GM21447 (cell line): Measurements from ENCODE around the gene SPG7.
"Not testable (repeated sequence)": the region's sequence is repeated elsewhere in the genome, so short reads cannot be mapped to it uniquely, and the experiment has no call there.

Experiments used
- ATAC-seq: cut with Tn5 transposase; IDR thresholded peaks from one replicate; pipeline ENCODE4 v1.9.1; 2021; ENCODE audit not compliant: unreplicated experiment

SPG7 gene

GRCh38 chr16:89507834-89508590 is at the start of gene SPG7:
Gene SPG7 (plus strand): TSS chr16:89508403. CDS start chr16:89508418, 15 bp downstream.
- peak; percentile 63 for ATAC-seq

- no peak for ATAC-seq
These were observed 49.7 kb upstream of the SPG7 start for GRCh38 chr16:89458551-89458950.

- no peak for ATAC-seq
These were observed 49.2 kb upstream of the SPG7 start for GRCh38 chr16:89458967-89459366.

GRCh38 chr16:89460556-89460955 is 47.6 kb upstream of the SPG7 start:
- no peak for ATAC-seq

GRCh38 chr16:89461890-89462289 is 46.3 kb upstream of the SPG7 start:
- not testable (repeated sequence) for ATAC-seq

- ATAC-seq: not testable (repeated sequence)
These were observed 45.6 kb upstream of the SPG7 start for GRCh38 chr16:89462639-89463038.

GRCh38 chr16:89463312-89463711 is 44.9 kb upstream of the SPG7 start:
- ATAC-seq: not testable (repeated sequence)

GRCh38 chr16:89466920-89467319 is 41.3 kb upstream of the SPG7 start:
- ATAC-seq: no peak

- no peak for ATAC-seq
These were observed 40.8 kb upstream of the SPG7 start for GRCh38 chr16:89467382-89467781.

- ATAC-seq: no peak
These were observed 35.5 kb upstream of the SPG7 start for GRCh38 chr16:89472711-89473075.

- ATAC-seq: no peak
These were observed 35.0 kb upstream of the SPG7 start for GRCh38 chr16:89473136-89473712.

- ATAC-seq: no peak
These were observed 34.3 kb upstream of the SPG7 start for GRCh38 chr16:89473791-89474414.

- ATAC-seq: no peak
These were observed 33.1 kb upstream of the SPG7 start for GRCh38 chr16:89475144-89475543.

GRCh38 chr16:89476379-89476778 is 31.8 kb upstream of the SPG7 start:
- no peak for ATAC-seq

GRCh38 chr16:89476811-89477261 is 31.4 kb upstream of the SPG7 start:
- peak; percentile 62 for ATAC-seq

GRCh38 chr16:89478576-89479221 is 29.5 kb upstream of the SPG7 start:
- no peak for ATAC-seq

- no peak for ATAC-seq
These were observed 26.7 kb upstream of the SPG7 start for GRCh38 chr16:89481356-89481955.

GRCh38 chr16:89482150-89482816 is 25.9 kb upstream of the SPG7 start:
- ATAC-seq: no peak

GRCh38 chr16:89482817-89483205 is 25.4 kb upstream of the SPG7 start:
- ATAC-seq: no peak

GRCh38 chr16:89484041-89484501 is 24.1 kb upstream of the SPG7 start:
- no peak for ATAC-seq
